GDM1 (cell line): ENCODE measurements around the gene PIGC.

Source experiments
- DNase-seq: peaks from one replicate; lab custom pipeline; 2025; lab: John Stamatoyannopoulos, UW

The PIGC gene

DNA sequence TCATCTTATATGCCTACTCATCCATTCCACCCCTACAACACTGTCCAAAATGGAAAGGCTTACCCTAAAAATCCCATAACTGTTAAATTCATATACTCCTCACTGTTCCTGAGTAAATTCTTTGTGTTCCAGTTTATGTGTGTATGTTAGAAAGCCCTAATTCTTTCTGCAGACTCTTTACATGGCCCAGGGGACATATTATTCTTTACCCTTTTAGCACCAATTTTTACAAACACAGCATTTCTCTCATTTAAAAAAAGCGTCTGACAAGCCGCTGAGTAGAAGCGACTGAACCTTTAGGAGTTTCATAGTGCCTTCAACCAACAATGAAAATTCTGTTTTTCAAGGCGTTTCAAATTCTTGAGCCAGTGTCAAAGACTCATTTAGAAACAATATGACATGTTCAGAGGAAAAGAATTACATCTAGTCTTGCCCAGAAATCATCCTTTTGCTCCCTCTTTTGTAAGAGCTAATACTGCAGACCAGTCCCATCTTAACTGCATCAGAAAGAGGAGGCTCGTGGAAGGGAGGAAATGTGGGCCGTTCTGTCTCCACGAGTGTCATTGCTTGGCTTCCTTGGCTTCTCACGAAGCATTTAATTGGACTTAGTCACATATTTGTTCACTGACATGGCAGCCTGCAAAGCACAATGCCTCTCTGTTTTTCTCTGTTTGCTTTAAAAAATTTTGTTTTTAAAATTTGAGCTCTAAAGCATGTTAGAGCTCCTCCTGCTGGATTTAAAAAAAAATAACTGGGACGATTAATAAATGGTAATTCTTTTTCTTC is 44.7 kb downstream of the PIGC start:
- no peak for DNase-seq

DNA sequence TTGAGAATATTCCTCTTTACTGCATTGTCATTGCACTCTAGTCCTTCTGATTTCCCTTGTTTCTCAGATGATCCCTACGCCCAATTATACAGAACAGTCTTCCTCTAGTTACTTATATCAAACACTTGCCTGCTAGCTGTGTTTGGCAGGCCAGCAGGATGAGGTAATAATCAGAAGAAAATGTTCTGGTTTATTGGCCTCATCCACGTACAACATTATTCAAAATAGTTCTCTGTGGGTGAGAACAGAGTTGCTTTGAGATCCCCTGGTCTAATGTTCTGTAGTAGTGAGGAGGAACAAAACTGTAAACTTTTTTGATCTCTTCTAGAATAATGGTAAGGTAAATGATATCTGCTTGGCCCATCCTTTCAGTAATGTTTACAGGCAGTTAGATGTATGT is 45.7 kb downstream of the PIGC start:
- no peak for DNase-seq

DNA sequence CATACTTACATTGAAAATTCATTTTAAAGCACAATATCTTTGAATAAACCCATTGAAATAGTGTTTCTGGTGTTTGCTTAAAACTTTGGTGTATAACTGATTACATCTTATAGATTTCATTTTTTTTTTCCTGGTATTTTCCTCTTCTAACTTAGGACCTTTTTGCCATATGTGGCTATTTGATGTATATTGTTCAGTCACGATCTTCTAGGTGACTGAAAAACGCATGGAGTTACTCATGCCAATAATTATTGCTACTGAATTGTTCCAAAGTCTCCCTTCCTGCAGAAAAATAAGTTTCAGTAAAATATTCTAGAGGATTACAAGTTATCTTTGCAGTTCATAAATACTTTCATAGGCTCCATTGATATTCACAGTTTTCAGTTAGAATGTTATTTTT is 46.2 kb downstream of the PIGC start:
- DNase-seq, result no peak

DNA sequence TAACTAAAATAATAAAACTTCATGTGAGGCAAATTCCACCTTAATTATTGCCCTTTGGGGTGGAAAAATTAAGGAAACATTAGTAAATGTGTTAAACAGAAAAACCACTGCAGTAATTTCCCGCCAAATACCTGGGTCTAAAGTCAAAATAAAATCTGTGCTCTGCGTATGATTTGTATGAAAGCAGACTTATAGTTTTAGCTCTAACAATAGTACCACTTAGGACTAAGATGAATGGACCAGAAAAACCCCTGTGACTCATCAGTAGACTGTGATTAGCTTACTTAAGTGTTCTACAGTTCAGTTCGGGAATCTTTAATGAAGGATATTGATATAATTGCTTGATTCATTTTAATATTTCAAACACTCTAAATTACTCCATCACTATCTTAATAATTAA is 46.6 kb downstream of the PIGC start:
- DNase-seq, result no peak

DNA sequence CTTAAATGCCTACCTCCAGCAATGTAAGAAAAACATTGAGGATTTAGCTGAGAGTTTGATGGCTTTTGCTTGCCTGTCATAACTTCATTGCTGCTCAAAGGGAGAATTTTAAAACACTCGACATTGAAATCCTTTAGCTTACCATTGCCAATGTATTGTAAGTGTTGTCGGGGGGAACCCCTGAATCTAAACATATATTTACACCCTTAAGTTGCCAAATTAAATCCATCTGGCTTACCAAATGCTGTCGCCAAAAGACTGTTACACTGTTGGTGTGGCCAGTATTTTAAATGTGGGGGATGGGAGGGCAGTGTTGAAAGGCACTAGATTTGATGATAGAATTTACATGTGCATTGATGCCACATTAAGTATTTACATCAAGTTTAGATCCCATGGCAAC is 48.3 kb downstream of the PIGC start:
- DNase-seq, result no peak

DNA sequence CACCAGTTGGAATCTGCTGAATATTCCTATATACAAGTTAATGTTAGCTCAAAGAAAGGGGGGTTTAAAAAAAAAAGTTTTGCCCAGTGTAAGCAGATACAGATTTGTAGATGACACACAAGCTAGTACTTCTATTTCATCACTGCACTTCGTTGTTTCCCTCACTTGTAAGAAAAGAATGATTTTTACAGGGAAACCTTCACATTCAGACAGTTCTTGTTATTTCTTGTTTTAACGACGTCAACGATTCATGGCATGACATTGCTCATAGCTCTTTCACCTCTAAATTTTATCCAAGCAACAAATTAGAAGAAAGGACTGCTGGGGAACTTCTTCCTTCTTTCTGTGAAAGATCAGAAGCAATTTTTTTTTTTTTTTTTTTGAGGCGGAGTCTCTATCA is 49.1 kb downstream of the PIGC start:
- DNase-seq, result no peak

DNA sequence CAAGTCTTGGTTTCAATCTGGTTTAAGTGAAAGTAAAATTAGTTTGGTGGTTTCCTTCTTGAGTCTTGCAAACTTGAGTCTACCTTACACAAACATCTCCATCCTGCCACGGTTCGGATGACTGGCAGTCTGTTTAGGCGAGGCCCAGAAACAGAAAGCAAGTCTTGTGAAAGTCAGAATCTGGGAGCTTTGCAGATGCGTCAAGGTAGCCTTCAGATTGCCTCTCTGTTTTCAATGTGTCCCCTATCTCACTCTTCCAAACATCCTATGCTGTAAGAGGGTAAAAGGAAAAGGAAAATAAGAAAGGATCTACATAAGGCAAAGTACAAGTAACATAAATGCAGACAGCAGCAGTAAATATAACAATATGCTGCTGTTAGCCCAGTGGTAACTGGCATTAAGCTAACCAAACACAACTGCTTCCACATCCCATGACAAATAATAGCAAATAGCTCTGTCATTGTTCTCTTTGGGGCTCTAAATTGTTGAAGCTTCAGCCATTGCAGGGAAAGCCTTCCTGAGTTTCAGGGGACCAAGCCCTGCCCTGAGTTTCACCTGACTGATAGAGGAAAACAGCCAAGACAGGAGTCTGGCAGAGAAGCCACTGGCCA is 49.6 kb downstream of the PIGC start:
- DNase-seq, result peak; percentile 5

DNA sequence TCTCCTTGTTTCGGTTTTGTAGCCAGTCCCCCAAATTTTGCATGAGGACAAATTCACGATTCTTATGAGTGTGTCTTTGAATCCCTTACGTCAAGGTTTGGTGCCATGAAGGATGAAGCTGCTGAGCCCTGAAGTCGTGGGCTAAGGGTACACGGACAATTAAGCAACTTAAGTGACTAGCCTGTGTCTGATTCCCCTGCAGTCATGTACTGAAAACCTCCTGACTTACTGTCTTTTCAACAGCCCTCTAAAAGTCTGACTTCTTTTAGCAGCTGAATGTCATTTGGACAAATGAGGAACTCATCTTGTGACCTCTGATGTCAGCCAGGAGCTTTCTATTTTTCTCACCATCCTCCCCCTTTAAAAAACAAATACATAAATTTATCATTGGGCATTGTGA is 50.5 kb downstream of the PIGC start:
- DNase-seq, result peak; percentile 5

DNA sequence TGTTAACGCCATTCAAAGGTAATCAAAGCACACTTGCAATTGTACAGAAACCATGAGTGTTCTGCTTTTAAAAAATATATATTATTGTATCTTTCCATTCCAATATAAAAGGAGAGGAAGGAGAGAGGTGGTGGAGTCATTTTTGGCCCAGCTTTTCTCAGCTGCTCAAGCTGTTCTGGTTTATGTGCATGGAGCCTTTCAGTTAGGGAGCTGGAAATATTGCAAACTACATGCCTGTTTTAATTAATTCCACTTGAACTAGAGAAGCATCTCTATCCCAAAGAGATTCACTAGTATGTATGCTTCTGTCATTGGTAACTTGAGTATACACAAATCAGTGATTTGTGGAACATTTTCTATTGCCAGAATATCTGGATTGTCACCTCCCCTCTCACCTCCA is 51.9 kb downstream of the PIGC start:
- DNase-seq, result no peak
